ENCODE data around the gene BDH2. TPM values are rescaled to one million over a fixed set of nuclear protein-coding genes. Genes with fewer than 3 reads are reported as not detected.

Gene BDH2
- total and polyA plus RNA-seq, 2 experiments from 2014 or later: 36.5 to 73.9 TPM

DNA sequence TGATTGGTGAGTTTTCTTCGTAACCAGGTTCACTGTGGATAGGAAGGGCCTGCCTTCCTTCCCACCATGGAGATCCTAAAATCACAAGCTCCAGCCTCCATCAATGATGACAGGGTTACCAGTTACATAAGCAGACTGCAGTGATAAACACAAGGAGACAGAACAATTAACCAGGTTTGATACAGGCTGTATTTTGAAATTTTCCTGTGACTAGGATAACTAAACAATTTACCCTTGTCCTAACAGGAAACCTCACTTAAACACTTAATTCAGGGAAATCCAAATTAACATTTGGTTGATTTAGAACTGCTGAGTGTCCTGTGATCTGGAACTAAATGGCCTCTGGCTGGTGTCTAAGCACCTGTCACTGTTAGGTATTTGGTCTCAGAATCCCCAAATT, 20.0 kb downstream of the BDH2 start (continued):
- TF ChIP-seq, protein P1, sequence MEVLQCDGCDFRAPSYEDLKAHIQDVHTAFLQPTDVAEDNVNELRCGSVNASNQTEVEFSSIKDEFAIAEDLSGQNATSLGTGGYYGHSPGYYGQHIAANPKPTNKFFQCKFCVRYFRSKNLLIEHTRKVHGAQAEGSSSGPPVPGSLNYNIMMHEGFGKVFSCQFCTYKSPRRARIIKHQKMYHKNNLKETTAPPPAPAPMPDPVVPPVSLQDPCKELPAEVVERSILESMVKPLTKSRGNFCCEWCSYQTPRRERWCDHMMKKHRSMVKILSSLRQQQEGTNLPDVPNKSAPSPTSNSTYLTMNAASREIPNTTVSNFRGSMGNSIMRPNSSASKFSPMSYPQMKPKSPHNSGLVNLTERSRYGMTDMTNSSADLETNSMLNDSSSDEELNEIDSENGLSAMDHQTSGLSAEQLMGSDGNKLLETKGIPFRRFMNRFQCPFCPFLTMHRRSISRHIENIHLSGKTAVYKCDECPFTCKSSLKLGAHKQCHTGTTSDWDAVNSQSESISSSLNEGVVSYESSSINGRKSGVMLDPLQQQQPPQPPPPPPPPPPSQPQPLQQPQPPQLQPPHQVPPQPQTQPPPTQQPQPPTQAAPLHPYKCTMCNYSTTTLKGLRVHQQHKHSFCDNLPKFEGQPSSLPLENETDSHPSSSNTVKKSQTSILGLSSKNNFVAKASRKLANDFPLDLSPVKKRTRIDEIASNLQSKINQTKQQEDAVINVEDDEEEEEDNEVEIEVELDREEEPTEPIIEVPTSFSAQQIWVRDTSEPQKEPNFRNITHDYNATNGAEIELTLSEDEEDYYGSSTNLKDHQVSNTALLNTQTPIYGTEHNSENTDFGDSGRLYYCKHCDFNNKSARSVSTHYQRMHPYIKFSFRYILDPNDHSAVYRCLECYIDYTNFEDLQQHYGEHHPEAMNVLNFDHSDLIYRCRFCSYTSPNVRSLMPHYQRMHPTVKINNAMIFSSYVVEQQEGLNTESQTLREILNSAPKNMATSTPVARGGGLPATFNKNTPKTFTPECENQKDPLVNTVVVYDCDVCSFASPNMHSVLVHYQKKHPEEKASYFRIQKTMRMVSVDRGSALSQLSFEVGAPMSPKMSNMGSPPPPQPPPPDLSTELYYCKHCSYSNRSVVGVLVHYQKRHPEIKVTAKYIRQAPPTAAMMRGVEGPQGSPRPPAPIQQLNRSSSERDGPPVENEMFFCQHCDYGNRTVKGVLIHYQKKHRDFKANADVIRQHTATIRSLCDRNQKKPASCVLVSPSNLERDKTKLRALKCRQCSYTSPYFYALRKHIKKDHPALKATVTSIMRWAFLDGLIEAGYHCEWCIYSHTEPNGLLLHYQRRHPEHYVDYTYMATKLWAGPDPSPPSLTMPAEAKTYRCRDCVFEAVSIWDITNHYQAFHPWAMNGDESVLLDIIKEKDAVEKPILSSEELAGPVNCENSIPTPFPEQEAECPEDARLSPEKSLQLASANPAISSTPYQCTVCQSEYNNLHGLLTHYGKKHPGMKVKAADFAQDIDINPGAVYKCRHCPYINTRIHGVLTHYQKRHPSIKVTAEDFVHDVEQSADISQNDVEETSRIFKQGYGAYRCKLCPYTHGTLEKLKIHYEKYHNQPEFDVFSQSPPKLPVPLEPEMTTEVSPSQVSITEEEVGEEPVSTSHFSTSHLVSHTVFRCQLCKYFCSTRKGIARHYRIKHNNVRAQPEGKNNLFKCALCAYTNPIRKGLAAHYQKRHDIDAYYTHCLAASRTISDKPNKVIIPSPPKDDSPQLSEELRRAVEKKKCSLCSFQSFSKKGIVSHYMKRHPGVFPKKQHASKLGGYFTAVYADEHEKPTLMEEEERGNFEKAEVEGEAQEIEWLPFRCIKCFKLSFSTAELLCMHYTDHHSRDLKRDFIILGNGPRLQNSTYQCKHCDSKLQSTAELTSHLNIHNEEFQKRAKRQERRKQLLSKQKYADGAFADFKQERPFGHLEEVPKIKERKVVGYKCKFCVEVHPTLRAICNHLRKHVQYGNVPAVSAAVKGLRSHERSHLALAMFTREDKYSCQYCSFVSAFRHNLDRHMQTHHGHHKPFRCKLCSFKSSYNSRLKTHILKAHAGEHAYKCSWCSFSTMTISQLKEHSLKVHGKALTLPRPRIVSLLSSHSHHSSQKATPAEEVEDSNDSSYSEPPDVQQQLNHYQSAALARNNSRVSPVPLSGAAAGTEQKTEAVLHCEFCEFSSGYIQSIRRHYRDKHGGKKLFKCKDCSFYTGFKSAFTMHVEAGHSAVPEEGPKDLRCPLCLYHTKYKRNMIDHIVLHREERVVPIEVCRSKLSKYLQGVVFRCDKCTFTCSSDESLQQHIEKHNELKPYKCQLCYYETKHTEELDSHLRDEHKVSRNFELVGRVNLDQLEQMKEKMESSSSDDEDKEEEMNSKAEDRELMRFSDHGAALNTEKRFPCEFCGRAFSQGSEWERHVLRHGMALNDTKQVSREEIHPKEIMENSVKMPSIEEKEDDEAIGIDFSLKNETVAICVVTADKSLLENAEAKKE (CRISPR knock-in tag; IDR thresholded peaks at IDR 0.05): no peak

GRCh38 chr4:103076747-103077347, 22.8 kb downstream of the BDH2 start, which contains the start of gene SLC9B2:
Gene SLC9B2, minus strand, starts transcription at chr4:103076761. Its CDS starts 9,211 bp downstream, at chr4:103067550.
- Histone ChIP-seq H3K27me3 (ENCODE audit: insufficient read depth) (peaks cover 39% of the 10 kb centered on the region), H3K79me2 (replicated peaks; ENCODE audit: insufficient read depth) (no peaks in the 10 kb centered on the region), H3K27ac (ENCODE audit: low read depth) (no peak within 1 kb of the TSS), H3K4me1 (ENCODE audit: insufficient read depth) (peaks cover 4% of the 10 kb centered on the region; the same call in 1 of the 2 replicates), H3F3A (replicated peaks; ENCODE audit: low read depth) (no peaks in the 10 kb centered on the region), H3K4me3 (peak within 1 kb of the TSS; percentile 59), H4K20me1 (replicated peaks; ENCODE audit: insufficient read depth) (no peaks in the 10 kb centered on the region), H3K9me2 (ENCODE audit: insufficient read depth) (no peaks in the 10 kb centered on the region), H2AFZ (peak within 1 kb of the TSS; percentile 96), H3K4me2 (peak within 1 kb of the TSS; percentile 78), H3K36me3 (ENCODE audit: insufficient read depth) (no peaks in the 10 kb centered on the region)
- no peak; the same call in 2 of the 3 replicates for ATAC-seq
- H3K4me1 Mint-ChIP-seq: peaks cover 9% of the 10 kb centered on the region; the same call in 2 of the 3 replicates
- H3K36me3 Mint-ChIP-seq (ENCODE audit: low read depth): peaks cover 2% of the 10 kb centered on the region; the same call in 2 of the 3 replicates
- peaks cover 13% of the 10 kb centered on the region for H3K27me3 Mint-ChIP-seq (ENCODE audit: insufficient read depth, low read depth, poor library complexity)
- peak; percentile 83 for DNase-seq (ENCODE audit: low spot score)
- H3K9me3 Mint-ChIP-seq: no peaks in the 10 kb centered on the region
- peak within 1 kb of the TSS; percentile 73 for H3K4me3 Mint-ChIP-seq
- H3K27ac Mint-ChIP-seq: peak within 1 kb of the TSS; percentile 77; the same call in 1 of the 2 replicates
- no peak for TF ChIP-seq ZNF114 (CRISPR knock-in tag; IDR thresholded peaks at IDR 0.05)
- no peak for TF ChIP-seq JUNB (IDR thresholded peaks at IDR 0.05; ENCODE audit: unreplicated experiment)
- TF ChIP-seq, protein P2, sequence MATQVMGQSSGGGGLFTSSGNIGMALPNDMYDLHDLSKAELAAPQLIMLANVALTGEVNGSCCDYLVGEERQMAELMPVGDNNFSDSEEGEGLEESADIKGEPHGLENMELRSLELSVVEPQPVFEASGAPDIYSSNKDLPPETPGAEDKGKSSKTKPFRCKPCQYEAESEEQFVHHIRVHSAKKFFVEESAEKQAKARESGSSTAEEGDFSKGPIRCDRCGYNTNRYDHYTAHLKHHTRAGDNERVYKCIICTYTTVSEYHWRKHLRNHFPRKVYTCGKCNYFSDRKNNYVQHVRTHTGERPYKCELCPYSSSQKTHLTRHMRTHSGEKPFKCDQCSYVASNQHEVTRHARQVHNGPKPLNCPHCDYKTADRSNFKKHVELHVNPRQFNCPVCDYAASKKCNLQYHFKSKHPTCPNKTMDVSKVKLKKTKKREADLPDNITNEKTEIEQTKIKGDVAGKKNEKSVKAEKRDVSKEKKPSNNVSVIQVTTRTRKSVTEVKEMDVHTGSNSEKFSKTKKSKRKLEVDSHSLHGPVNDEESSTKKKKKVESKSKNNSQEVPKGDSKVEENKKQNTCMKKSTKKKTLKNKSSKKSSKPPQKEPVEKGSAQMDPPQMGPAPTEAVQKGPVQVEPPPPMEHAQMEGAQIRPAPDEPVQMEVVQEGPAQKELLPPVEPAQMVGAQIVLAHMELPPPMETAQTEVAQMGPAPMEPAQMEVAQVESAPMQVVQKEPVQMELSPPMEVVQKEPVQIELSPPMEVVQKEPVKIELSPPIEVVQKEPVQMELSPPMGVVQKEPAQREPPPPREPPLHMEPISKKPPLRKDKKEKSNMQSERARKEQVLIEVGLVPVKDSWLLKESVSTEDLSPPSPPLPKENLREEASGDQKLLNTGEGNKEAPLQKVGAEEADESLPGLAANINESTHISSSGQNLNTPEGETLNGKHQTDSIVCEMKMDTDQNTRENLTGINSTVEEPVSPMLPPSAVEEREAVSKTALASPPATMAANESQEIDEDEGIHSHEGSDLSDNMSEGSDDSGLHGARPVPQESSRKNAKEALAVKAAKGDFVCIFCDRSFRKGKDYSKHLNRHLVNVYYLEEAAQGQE (IDR thresholded peaks at IDR 0.05; ENCODE audit: unreplicated experiment): no peak
- TF ChIP-seq, protein P1 (CRISPR knock-in tag; IDR thresholded peaks at IDR 0.05): no peak
